H1 (cell line): ENCODE results near the gene MAN2C1. TPM values are rescaled to one million over a fixed set of nuclear protein-coding genes. Genes with fewer than 3 reads are reported as not detected.

Source experiments
- CTCF ChIA-PET: fragments of 300-600 bp; sonication (Branson Sonifier 250); formaldehyde crosslinking; loops from one replicate; lab custom pipeline; 2021; ENCODE audit not compliant: partially characterized antibody; lab: Charles Lee
- POLR2A ChIA-PET: fragments of 300-600 bp; sonication (Branson Sonifier 250); formaldehyde crosslinking; loops from one replicate; lab custom pipeline; 2021; ENCODE audit warnings: inconsistent platforms; ENCODE audit not compliant: partially characterized antibody; lab: Charles Lee
- DNase-seq, 2 experiments: peaks; one replicate each; pipeline versions ENCODE4 v3.0.0 to v3.0.0-alpha.2; 2010 to 2022; ENCODE audit warnings: low spot score in 2 of 2, low read depth in 1 of 2, mixed read lengths in 1 of 2
- FAIRE-seq: peaks from 2 replicates; lab custom pipeline; 2011; peaks lifted over from hg19 to GRCh38; lab: Jason Lieb, UNC
- H2AFZ ChIP-seq: 2 replicates; pipeline ENCODE4 v1.8.1; 2012; ENCODE audit warnings: low read length, inconsistent platforms
- H2AK5ac ChIP-seq: 2 replicates; pipeline ENCODE4 v1.6.1; 2013; ENCODE audit warnings: low read depth, low read length
- H2BK120ac ChIP-seq: replicated peaks from 2 replicates; pipeline ENCODE3; 2013; ENCODE audit warnings: low read depth, low read length, inconsistent platforms
- H2BK12ac ChIP-seq: 2 replicates; pipeline ENCODE4 v1.6.1; 2013; ENCODE audit warnings: low read depth, low read length
- H2BK15ac ChIP-seq: 2 replicates; pipeline ENCODE4 v1.6.1; 2013; ENCODE audit warnings: low read length
- H2BK20ac ChIP-seq: 2 replicates; pipeline ENCODE4 v1.6.1; 2013; ENCODE audit warnings: low read length
- H2BK5ac ChIP-seq: 2 replicates; pipeline ENCODE4 v1.6.1; 2013; ENCODE audit warnings: low read depth, low read length
- H3K14ac ChIP-seq: 2 replicates; pipeline ENCODE4 v1.6.1; 2013; ENCODE audit warnings: inconsistent platforms; ENCODE audit not compliant: insufficient read length
- H3K18ac ChIP-seq: 2 replicates; pipeline ENCODE4 v1.6.1; 2013; ENCODE audit warnings: low read length; ENCODE audit errors: extremely low read depth
- H3K23ac ChIP-seq: 2 replicates; pipeline ENCODE4 v1.6.1; 2013; ENCODE audit warnings: inconsistent platforms; ENCODE audit not compliant: insufficient read length
- H3K23me2 ChIP-seq: 2 replicates; pipeline ENCODE4 v1.6.1; 2013; ENCODE audit warnings: low read depth, low read length
- H3K27ac ChIP-seq: 2 replicates; pipeline ENCODE4 v1.6.1; 2011; ENCODE audit warnings: low read depth, low read length, inconsistent platforms
- H3K27me3 ChIP-seq, 4 experiments: replicated peaks in 1 of 4; 1 replicate in 1 of 4; 2 replicates in 3 of 4; pipeline versions ENCODE4 v1.6.1 to v1.8.1; 2011 to 2013; ENCODE audit warnings: low read length in 3 of 4, mild to moderate bottlenecking in 3 of 4, inconsistent platforms in 2 of 4, mixed read lengths in 2 of 4, moderate library complexity in 1 of 4; ENCODE audit not compliant: control insufficient read depth in 3 of 4, insufficient read depth in 3 of 4; ENCODE audit errors: extremely low read depth in 1 of 4
- H3K36me3 ChIP-seq, 4 experiments: 2 replicates each; pipeline versions ENCODE4 v1.6.1 to v1.8.1; 2011 to 2013; ENCODE audit warnings: mild to moderate bottlenecking in 4 of 4, low read length in 3 of 4, moderate library complexity in 2 of 4, control low read depth in 1 of 4, inconsistent platforms in 1 of 4; ENCODE audit not compliant: insufficient read depth in 4 of 4, control insufficient read depth in 2 of 4
- H3K4ac ChIP-seq: replicated peaks from 2 replicates; pipeline ENCODE3; 2013; ENCODE audit warnings: low read length, low read depth, mixed read lengths, inconsistent platforms; ENCODE audit not compliant: insufficient read length
- H3K4me1 ChIP-seq, 4 experiments: replicated peaks in 1 of 4; 1 replicate in 1 of 4; 2 replicates in 3 of 4; pipeline versions ENCODE4 v1.6.1 to v1.8.1; 2011 to 2013; ENCODE audit warnings: low read length in 3 of 4, inconsistent platforms in 2 of 4, mixed read lengths in 1 of 4; ENCODE audit not compliant: insufficient read depth in 4 of 4, control insufficient read depth in 3 of 4
- H3K4me2 ChIP-seq, 2 experiments: 2 replicates each; pipeline versions ENCODE4 v1.6.1 to v1.8.1; 2011 to 2013; ENCODE audit warnings: low read depth in 2 of 2, low read length in 2 of 2, control low read depth in 1 of 2, inconsistent platforms in 1 of 2, mild to moderate bottlenecking in 1 of 2; ENCODE audit not compliant: insufficient read depth in 1 of 2
- H3K4me3 ChIP-seq, 4 experiments: fragments of 200-600, 300-600 bp in 1 of 4; sonication (generic), shearing (Covaris generic), sonication (Bioruptor Twin) in 1 of 4; 2 replicates each; pipeline versions ENCODE4 v1.5.1 to v1.8.1; 2011 to 2016; ENCODE audit warnings: low read length in 4 of 4, low read depth in 3 of 4, control low read depth in 2 of 4, inconsistent platforms in 2 of 4, mild to moderate bottlenecking in 2 of 4, mixed read lengths in 1 of 4, moderate library complexity in 1 of 4; ENCODE audit not compliant: insufficient read depth in 2 of 4; ENCODE audit errors: extremely low read depth in 1 of 4
- H3K56ac ChIP-seq: replicated peaks from 2 replicates; pipeline ENCODE3; 2013; ENCODE audit warnings: low read depth, mild to moderate bottlenecking, mixed read lengths, low read length, inconsistent platforms; ENCODE audit not compliant: insufficient read length
- H3K79me1 ChIP-seq: 2 replicates; pipeline ENCODE4 v1.6.1; 2013; ENCODE audit warnings: low read depth, low read length, control low read depth
- H3K79me2 ChIP-seq, 2 experiments: 2 replicates each; pipeline versions ENCODE4 v1.6.1 to v1.8.1; 2012 to 2013; ENCODE audit warnings: low read length in 2 of 2, mild to moderate bottlenecking in 2 of 2, inconsistent platforms in 1 of 2; ENCODE audit not compliant: insufficient read depth in 2 of 2, control insufficient read depth in 1 of 2
- H3K9ac ChIP-seq, 4 experiments: replicated peaks in 1 of 4; 1 replicate in 1 of 4; 2 replicates in 3 of 4; pipeline versions ENCODE4 v1.6.1 to v1.8.1; 2011 to 2013; ENCODE audit warnings: low read depth in 3 of 4, low read length in 3 of 4, control low read depth in 2 of 4, mild to moderate bottlenecking in 2 of 4, moderate library complexity in 2 of 4, inconsistent platforms in 1 of 4; ENCODE audit errors: extremely low read depth in 1 of 4
- H3K9me3 ChIP-seq, 2 experiments: 2 replicates each; pipeline versions ENCODE4 v1.6.1 to v1.8.1; 2012 to 2013; ENCODE audit warnings: mild to moderate bottlenecking in 2 of 2, moderate library complexity in 2 of 2, control low read depth in 1 of 2, inconsistent platforms in 1 of 2, low read depth in 1 of 2, low read length in 1 of 2, mixed read lengths in 1 of 2; ENCODE audit not compliant: insufficient read depth in 2 of 2
- H4K20me1 ChIP-seq, 2 experiments: replicated peaks in 1 of 2; 2 replicates each; pipeline versions ENCODE3 to v1.8.1; 2011 to 2013; ENCODE audit warnings: inconsistent platforms in 2 of 2, low read length in 2 of 2, mild to moderate bottlenecking in 1 of 2; ENCODE audit not compliant: insufficient read depth in 2 of 2, control insufficient read depth in 1 of 2
- H4K5ac ChIP-seq: 2 replicates; pipeline ENCODE4 v1.6.1; 2013; ENCODE audit warnings: low read length, low read depth, mixed read lengths, inconsistent platforms; ENCODE audit not compliant: insufficient read length
- H4K8ac ChIP-seq: 2 replicates; pipeline ENCODE4 v1.8.0; 2013; ENCODE audit warnings: mild to moderate bottlenecking, moderate library complexity, low read length, inconsistent platforms; ENCODE audit not compliant: insufficient read depth; ENCODE audit errors: extremely low read depth
- H4K91ac ChIP-seq: replicated peaks from 2 replicates; pipeline ENCODE3; 2013; ENCODE audit warnings: low read length, mixed read lengths, inconsistent platforms; ENCODE audit not compliant: insufficient read length
- BCL11A ChIP-seq, 2 experiments: IDR thresholded peaks; one replicate each; pipeline ENCODE4 v1.6.1; 2011; ENCODE audit warnings: low read depth in 2 of 2, low read length in 2 of 2, mild to moderate bottlenecking in 2 of 2
- CBX8 ChIP-seq: fragments of 300-800, 300-1000 bp; sonication (generic); IDR thresholded peaks from 2 replicates; pipeline ENCODE4 v1.7.1; 2016; ENCODE audit warnings: low read depth, low read length, borderline replicate concordance
- CHD1 ChIP-seq: IDR thresholded peaks from 2 replicates; pipeline ENCODE4 v1.6.1; 2012; ENCODE audit warnings: low read depth, low read length, improper control_type of control experiment
- CHD2 ChIP-seq: IDR thresholded peaks from 2 replicates; pipeline ENCODE4 v1.6.1; 2012; ENCODE audit warnings: low read length, improper control_type of control experiment
- EGR1 ChIP-seq: IDR thresholded peaks from 2 replicates; pipeline ENCODE4 v1.6.1; 2011; ENCODE audit warnings: low read depth, low read length, borderline replicate concordance
- GABPA ChIP-seq: IDR thresholded peaks from 2 replicates; pipeline ENCODE4 v1.6.1; 2011; ENCODE audit warnings: mild to moderate bottlenecking, low read length, moderate library complexity, borderline replicate concordance; ENCODE audit not compliant: insufficient read depth
- POLR2A ChIP-seq, 2 experiments: IDR thresholded peaks; 1 replicate in 1 of 2; 2 replicates in 1 of 2; pipeline ENCODE4 v1.6.1; 2011; ENCODE audit warnings: low read depth in 2 of 2, low read length in 2 of 2, mild to moderate bottlenecking in 2 of 2; ENCODE audit errors: control extremely low read depth in 1 of 2
- RBBP5 ChIP-seq: IDR thresholded peaks from 2 replicates; pipeline ENCODE4 v1.7.1; 2012; ENCODE audit warnings: low read depth, mild to moderate bottlenecking, inconsistent platforms, low read length, moderate library complexity, borderline replicate concordance
- TAF7 ChIP-seq: optimal IDR thresholded peaks from 2 replicates; pipeline ENCODE3; 2011; ENCODE audit warnings: low read depth, mild to moderate bottlenecking, inconsistent platforms, low read length, moderate library complexity, borderline replicate concordance
- TCF12 ChIP-seq: IDR thresholded peaks from 2 replicates; pipeline ENCODE4 v1.6.1; 2011; ENCODE audit warnings: low read depth, mild to moderate bottlenecking, low read length
- WGBS, 2 experiments: shearing (Covaris generic) in 1 of 2; methylation state at CpG; one replicate each; pipeline versions ENCODE4 v1.1.6 to v1.1.7; 2013 to 2015; ENCODE audit warnings: low lambda C conversion rate in 2 of 2, mixed read lengths in 2 of 2, inconsistent platforms in 1 of 2, low coverage in 1 of 2, missing lambda C conversion rate in 1 of 2; ENCODE audit not compliant: insufficient replicate concordance in 2 of 2, insufficient coverage in 1 of 2, insufficient read length in 1 of 2; ENCODE audit errors: extremely low coverage in 1 of 2, missing lambda C conversion rate in 1 of 2; 5-methylcytosine and 5-hydroxymethylcytosine counted together
- polyA plus RNA-seq, 7 experiments: library from polyadenylated mRNA; depleted of rRNA in 3 of 7; stranded (reverse) in 5 of 7; unstranded in 2 of 7; fragments of >200 nt in 5 of 7; fragments of 200-250 nt in 2 of 7; gene quantifications; 1 replicate in 5 of 7; 2 replicates in 1 of 7; 4 replicates in 1 of 7; pipeline versions ENCODE4 v1.2.1 to v1.2.3, GENCODE V29; 2011 to 2013; ENCODE audit warnings: missing spikeins in 2 of 7, mixed read lengths in 2 of 7
- total RNA-seq: library from RNA; stranded (reverse); fragmentation: NEBNext Ultra II Directional; extraction: Animal tissue kit (Norgen Biotek cat#: 25700); gene quantifications from 2 replicates; pipeline ENCODE4 v1.2.1, GENCODE V29; 2021
- TF ChIP-seq, protein P1 (sequence below): IDR thresholded peaks from 2 replicates; pipeline ENCODE4 v1.6.1; 2012; ENCODE audit warnings: inconsistent platforms
- TF ChIP-seq, protein P2 (sequence below), 3 experiments: IDR thresholded peaks; 1 replicate in 2 of 3; 2 replicates in 1 of 3; pipeline versions ENCODE4 v1.5.1 to v1.6.1; 2011; ENCODE audit warnings: low read length in 3 of 3, mild to moderate bottlenecking in 3 of 3, inconsistent platforms in 2 of 3, low read depth in 1 of 3, moderate library complexity in 1 of 3; ENCODE audit not compliant: insufficient read depth in 1 of 3; ENCODE audit errors: control extremely low read depth in 1 of 3

The MAN2C1 gene
- total and polyA plus RNA-seq, 2 of the 8 experiments (the other 6 are each of a cell fraction or from before 2014, with no cell fraction given): 56.3 to 88.9 TPM

- H2BK20ac ChIP-seq: no peak overlapping the region
- TF ChIP-seq GABPA: no peak
- TF ChIP-seq, protein P1, sequence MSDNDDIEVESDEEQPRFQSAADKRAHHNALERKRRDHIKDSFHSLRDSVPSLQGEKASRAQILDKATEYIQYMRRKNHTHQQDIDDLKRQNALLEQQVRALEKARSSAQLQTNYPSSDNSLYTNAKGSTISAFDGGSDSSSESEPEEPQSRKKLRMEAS: no peak
- no peak for TF ChIP-seq POLR2A (IDR thresholded peaks at IDR 0.05; ENCODE audit: control extremely low read depth in 1 of 2, low read depth in 2 of 2, low read length in 2 of 2)
- TF ChIP-seq TAF7: no peak
- TF ChIP-seq TCF12: no peak
- no peak for TF ChIP-seq CHD1
- no peak for TF ChIP-seq CBX8
- no peak for TF ChIP-seq BCL11A (IDR thresholded peaks at IDR 0.05; ENCODE audit: low read depth in 2 of 2, low read length in 2 of 2)
- TF ChIP-seq RBBP5: no peak
- no peak for TF ChIP-seq CHD2
- TF ChIP-seq, protein P2, sequence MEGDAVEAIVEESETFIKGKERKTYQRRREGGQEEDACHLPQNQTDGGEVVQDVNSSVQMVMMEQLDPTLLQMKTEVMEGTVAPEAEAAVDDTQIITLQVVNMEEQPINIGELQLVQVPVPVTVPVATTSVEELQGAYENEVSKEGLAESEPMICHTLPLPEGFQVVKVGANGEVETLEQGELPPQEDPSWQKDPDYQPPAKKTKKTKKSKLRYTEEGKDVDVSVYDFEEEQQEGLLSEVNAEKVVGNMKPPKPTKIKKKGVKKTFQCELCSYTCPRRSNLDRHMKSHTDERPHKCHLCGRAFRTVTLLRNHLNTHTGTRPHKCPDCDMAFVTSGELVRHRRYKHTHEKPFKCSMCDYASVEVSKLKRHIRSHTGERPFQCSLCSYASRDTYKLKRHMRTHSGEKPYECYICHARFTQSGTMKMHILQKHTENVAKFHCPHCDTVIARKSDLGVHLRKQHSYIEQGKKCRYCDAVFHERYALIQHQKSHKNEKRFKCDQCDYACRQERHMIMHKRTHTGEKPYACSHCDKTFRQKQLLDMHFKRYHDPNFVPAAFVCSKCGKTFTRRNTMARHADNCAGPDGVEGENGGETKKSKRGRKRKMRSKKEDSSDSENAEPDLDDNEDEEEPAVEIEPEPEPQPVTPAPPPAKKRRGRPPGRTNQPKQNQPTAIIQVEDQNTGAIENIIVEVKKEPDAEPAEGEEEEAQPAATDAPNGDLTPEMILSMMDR (IDR thresholded peaks at IDR 0.05; ENCODE audit: control extremely low read depth in 1 of 3, insufficient read depth in 1 of 3, low read depth in 1 of 3, low read length in 3 of 3): no peak
- no peak for TF ChIP-seq EGR1
- H2AFZ ChIP-seq: no peak overlapping the region
- no peaks in the 10 kb centered on the region for H3K36me3 ChIP-seq
- no peak overlapping the region for H4K5ac ChIP-seq
- no peak overlapping the region for H3K4me3 ChIP-seq
- FAIRE-seq (no peak), DNase-seq (no peak)
- no peak overlapping the region for H3K56ac ChIP-seq
- H3K4me1 ChIP-seq: no peaks in the 10 kb centered on the region
- no peak overlapping the region for H3K4ac ChIP-seq
- no peaks in the 10 kb centered on the region for H3K9me3 ChIP-seq
- no peak overlapping the region for H3K9ac ChIP-seq
- H2BK5ac ChIP-seq: no peak overlapping the region
- H3K27ac ChIP-seq: no peak overlapping the region
- H3K27me3 ChIP-seq: no peaks in the 10 kb centered on the region
- no peak overlapping the region for H3K18ac ChIP-seq
- WGBS, 2 experiments: 92% methylated on average over 2 of the region's 2 CpGs; no CpG with 5 or more reads in 1 of the 2 experiments
- no peak overlapping the region for H2AK5ac ChIP-seq
- H2BK12ac ChIP-seq: no peak overlapping the region
- H4K20me1 ChIP-seq: no peaks in the 10 kb centered on the region
- H4K8ac ChIP-seq: no peak overlapping the region
- H2BK120ac ChIP-seq: no peak overlapping the region
- H3K79me1 ChIP-seq: no peaks in the 10 kb centered on the region
- H3K79me2 ChIP-seq: no peaks in the 10 kb centered on the region
- CTCF ChIA-PET: interaction anchor here (0.7 to 2.4 kb wide), 3 partner anchors 22 to 385 kb away, joined by 3 to 6 read pairs (median 3); no protein-coding TSS in a partner anchor
- no peak overlapping the region for H3K14ac ChIP-seq
- H2BK15ac ChIP-seq: no peak overlapping the region
- no peaks in the 10 kb centered on the region for H3K23me2 ChIP-seq
- POLR2A ChIA-PET: interaction anchor here (1.2 kb wide), 1 partner anchor 38 kb away, joined by 3 read pairs; no protein-coding TSS in a partner anchor
- no peak overlapping the region for H4K91ac ChIP-seq
- H3K23ac ChIP-seq: no peak overlapping the region
- H3K4me2 ChIP-seq: no peak overlapping the region
These were observed 38.8 kb downstream of the MAN2C1 start for GRCh38 chr15:75329571-75329970.
